UCSD-AML1 (cell line): ENCODE data around the gene TGIF1.

Experiments used
- DNase-seq: peaks from one replicate; lab custom pipeline; 2025; ENCODE audit not compliant: unreplicated experiment; lab: John Stamatoyannopoulos, UW

TGIF1 gene

GRCh38 chr18:3480827-3481573 lies 31.0 kb downstream of the TGIF1 start:
- no peak for DNase-seq

DNA sequence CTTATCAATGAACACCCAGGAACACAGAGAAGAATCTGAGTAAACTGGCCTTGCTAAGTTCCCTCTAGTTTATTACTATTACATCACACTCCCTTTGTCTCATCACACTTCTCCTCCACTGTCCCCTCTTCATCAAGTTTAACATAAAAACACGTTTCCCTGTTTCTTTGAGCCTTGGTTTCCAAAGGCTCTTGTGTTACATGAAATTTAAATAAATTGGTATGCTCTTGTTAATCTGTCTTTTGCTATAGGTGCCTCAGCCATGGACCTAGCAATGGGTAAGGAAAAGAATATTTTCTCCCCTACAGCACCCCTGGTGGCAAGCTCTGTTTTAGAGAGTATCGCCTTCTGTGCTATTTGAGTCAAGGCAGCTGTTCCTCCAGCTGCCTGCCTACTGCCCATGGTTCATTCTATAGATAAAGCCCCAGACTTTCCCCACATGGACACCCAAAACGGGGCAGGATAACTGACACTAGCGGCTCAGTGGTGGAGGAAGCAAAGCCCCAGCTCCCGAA lies 31.8 kb downstream of the TGIF1 start:
- peak; percentile 12 for DNase-seq

DNA sequence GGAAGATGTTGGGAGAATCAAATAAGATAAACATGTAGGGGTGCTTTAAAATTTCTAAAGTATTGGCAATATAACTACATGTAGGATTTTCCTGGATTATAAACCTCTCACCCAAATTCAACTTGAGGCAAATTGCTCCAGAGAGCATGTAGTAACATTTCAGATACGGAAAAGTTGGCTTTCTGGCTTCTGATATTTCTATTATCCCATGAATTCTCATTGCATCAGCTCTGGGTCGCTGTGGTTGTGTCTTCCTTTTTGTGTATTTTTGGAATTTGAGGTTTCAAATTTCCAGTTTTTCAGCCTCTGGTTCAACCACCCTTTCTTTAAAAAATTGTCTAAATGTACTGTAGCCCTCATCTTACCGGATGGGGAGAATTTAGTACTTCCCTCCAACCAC lies 32.3 kb downstream of the TGIF1 start:
- DNase-seq: no peak

GRCh38 chr18:3485153-3486149 lies 35.5 kb downstream of the TGIF1 start:
- no peak for DNase-seq

GRCh38 chr18:3486512-3486911 lies 36.5 kb downstream of the TGIF1 start:
- DNase-seq: peak; percentile 12

- DNase-seq: no peak
These were observed 39.5 kb downstream of the TGIF1 start for GRCh38 chr18:3489462-3489861.

DNA sequence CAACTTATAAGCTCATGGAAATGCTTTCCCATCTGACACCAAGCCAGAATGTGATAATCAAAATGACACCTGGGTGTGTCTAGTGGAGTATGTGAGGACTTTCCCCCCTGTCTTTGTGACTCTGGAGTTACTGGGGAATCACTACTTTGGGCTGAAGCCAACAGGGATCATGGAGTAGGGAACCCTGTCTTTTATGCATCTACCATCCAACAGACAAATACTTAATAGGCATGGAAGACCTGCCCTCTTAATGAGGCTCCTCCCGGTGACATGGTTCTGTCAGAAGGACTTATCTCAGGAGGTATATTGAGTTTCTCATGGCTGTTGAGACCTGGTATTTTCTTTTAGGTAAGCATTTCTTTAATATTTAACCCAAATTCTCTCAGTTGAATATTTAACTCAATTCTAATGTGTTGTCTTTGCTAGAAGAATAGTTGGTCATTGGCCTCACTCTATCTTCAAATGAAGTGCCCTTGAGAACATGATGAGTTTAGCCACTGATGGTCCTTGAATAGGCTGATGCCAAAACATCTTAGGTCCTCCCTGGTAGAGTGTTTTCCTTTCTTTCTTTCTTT lies 42.1 kb downstream of the TGIF1 start:
- DNase-seq: no peak

- DNase-seq: no peak
These were observed 42.7 kb downstream of the TGIF1 start for GRCh38 chr18:3492721-3493120.

DNA sequence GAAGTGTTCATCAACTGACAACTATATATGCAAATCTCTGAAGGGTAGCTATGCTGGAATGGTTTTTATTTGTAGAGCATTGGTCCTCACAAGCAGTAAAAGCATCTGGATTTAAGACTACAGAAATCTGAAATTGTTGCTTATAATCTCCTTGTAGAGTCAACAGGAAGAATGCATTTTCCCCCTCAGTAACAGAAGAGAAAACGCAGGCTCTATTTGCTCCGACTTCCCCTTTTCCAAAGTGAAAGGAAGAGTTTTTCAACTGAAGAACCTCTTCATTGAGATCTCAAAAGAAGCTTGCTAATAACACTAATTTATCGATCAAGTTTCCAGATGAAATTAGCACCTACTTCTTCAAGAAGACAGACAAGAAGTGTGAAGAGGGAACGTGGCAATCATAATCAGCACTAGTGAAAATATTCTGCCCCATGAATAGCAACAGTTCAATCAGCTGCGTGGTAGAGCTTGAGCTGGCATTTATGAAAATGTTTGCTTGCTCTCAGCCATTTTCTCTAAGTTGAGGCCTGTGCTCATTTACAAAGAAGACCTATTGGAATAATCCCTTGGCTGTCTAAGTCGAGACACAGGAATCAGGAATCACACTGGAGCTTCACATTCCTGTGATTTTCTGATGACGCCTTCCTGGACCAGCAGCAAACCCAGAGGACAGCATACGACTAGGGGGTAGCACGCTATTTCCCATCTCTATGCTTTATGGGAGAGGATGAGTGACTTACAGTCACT lies 43.7 kb downstream of the TGIF1 start:
- no peak for DNase-seq

- DNase-seq: no peak
These were observed 44.2 kb downstream of the TGIF1 start for GRCh38 chr18:3494245-3494526.

GRCh38 chr18:3494569-3494968 lies 44.6 kb downstream of the TGIF1 start:
- no peak for DNase-seq

- no peak for DNase-seq
These were observed 45.9 kb downstream of the TGIF1 start for GRCh38 chr18:3495691-3496430.

GRCh38 chr18:3498698-3499471 lies 48.9 kb downstream of the TGIF1 start:
- DNase-seq: no peak

GRCh38 chr18:3499501-3499900 lies 49.5 kb downstream of the TGIF1 start:
- DNase-seq: peak; percentile 17

GRCh38 chr18:3500016-3500415 lies 50.0 kb downstream of the TGIF1 start:
- DNase-seq: no peak

DNA sequence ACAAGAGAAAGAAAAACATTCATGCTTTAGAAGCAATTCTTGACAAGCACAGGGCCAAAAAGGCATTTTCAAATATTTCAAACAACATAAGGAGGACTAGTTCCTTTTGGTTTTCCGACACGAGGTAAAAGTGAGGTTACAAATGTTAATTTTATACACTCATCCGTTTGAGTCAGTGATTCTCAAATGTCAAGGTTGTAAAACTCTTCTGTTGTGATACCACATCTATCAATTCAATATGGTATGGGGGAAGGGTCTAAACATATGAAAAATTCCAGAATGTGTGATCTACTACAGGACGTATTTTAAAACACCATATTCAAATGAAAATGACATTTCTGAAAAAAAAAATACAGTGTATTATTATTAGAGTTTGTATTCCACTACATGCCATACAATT lies 52.7 kb downstream of the TGIF1 start:
- DNase-seq: no peak

DNA sequence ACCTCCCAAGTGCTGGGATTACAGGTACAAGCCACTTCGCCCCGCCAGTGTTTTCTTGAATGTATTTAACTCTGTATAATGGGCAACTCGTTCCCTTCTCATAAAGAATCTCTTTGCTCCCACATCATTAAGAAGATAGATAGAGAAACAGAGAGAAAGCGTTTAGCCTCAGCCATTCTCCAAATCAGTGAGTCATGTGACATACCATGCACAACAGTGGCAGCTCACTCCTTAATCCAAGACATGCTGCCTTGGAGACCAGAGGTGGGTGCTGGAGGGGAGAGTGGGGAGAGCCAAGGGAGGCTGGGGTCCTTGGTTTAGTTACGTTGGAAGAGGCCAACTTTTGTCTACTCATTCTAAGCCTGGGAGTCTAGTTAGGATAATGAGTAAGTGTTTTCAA lies 54.7 kb downstream of the TGIF1 start:
- DNase-seq: no peak

- no peak for DNase-seq
These were observed 58.9 kb downstream of the TGIF1 start for GRCh38 chr18:3508576-3509549.
